D721Med (cell line): ENCODE measurements around the gene WDR26.

Experiments used
- DNase-seq: peaks from one replicate; pipeline ENCODE4 v3.0.0; 2011; ENCODE audit warnings: low spot score; ENCODE audit not compliant: insufficient read length
- FAIRE-seq: peaks from 2 replicates; lab custom pipeline; 2011; peaks lifted over from hg19 to GRCh38; lab: Jason Lieb, UNC
- TF ChIP-seq, protein P1 (sequence below): IDR thresholded peaks from 2 replicates; pipeline ENCODE4 v1.5.1; 2012; ENCODE audit warnings: mild to moderate bottlenecking, control low read depth; ENCODE audit not compliant: insufficient read depth; ENCODE audit errors: missing control alignments

WDR26 gene

DNA sequence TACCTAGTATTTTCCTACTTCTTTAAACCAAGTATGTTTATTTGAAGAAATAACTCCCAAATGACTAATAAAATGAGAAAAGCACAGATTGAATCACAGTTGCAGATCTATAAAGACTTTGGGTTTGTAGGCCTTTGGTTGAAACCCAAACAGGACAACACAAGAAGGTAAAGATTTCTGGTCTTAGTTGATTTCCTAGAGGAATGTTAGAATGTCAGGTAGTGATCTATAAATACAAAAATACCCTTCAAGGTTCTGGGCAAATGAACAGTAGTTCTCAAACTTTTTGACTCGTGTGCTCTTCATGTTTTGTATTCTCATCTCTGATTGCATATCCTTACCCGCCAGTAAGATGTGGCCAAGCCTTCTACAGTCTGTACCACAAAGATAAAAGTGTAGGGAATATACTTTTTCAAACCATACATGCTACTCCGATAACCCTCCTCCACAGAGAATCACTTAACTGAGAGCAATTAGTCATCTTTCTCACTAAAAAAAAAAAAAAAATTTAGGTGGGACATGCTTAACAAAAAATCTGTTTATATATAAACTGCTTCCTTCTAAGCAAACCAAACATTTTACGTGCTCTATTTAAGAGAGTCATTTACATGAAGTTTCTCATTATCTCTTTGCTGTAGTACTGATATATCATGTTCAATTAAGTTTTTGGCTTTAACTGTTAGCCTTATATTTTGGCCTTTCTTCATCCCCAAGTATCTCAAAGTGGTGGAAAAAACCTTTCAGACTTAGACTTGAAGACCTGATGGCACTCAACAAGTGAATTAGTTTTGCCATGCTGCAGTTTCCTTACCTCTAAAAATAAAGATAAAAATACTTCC, 42.0 kb downstream of the WDR26 start:
- TF ChIP-seq, protein P1, sequence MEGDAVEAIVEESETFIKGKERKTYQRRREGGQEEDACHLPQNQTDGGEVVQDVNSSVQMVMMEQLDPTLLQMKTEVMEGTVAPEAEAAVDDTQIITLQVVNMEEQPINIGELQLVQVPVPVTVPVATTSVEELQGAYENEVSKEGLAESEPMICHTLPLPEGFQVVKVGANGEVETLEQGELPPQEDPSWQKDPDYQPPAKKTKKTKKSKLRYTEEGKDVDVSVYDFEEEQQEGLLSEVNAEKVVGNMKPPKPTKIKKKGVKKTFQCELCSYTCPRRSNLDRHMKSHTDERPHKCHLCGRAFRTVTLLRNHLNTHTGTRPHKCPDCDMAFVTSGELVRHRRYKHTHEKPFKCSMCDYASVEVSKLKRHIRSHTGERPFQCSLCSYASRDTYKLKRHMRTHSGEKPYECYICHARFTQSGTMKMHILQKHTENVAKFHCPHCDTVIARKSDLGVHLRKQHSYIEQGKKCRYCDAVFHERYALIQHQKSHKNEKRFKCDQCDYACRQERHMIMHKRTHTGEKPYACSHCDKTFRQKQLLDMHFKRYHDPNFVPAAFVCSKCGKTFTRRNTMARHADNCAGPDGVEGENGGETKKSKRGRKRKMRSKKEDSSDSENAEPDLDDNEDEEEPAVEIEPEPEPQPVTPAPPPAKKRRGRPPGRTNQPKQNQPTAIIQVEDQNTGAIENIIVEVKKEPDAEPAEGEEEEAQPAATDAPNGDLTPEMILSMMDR = no peak
- peak; percentile 72 for FAIRE-seq
- no peak for DNase-seq

DNA sequence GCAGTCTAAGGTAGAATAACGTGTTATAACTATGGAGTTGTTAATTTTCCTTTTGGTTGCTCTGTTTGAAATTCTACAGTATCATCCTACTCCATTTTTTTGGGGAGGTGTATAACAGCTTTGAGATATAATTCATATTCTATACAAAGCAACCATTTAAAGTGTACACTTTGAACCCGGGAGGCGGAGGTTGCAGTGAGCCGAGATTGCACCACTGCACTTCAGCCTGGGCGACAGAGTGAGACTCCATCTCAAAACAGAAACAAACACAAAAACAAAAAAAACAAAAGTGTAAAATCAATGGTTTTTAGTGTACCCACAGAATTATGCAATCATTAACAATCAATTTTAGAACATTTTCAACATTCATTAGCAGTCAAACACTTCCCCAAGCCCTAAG, 44.1 kb downstream of the WDR26 start:
- TF ChIP-seq, protein P1 = no peak
- peak; percentile 67 for FAIRE-seq

DNA sequence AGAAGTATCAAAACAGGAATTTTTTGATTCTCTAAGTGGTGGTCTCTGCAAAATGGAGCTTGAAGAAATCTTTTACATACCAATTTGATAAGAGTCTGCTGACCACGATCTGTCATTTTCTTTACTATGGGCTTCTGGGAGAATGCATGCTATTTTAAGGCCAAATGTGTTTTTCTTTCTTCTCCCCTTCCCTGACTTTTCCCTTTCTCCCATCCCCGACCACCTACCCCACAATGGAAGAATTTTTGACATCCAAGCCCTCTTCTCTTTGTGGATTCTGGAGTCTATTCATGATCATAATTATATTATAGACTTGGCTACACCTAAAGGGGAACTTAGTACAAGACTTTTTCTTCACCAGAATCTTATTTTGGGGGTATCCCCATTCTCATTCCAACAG, 46.7 kb downstream of the WDR26 start:
- TF ChIP-seq, protein P1 = no peak
- peak; percentile 6 for FAIRE-seq
- no peak for DNase-seq

More for the DNA sequence above, 44.1 kb downstream of the WDR26 start:
- DNase-seq = no peak

DNA sequence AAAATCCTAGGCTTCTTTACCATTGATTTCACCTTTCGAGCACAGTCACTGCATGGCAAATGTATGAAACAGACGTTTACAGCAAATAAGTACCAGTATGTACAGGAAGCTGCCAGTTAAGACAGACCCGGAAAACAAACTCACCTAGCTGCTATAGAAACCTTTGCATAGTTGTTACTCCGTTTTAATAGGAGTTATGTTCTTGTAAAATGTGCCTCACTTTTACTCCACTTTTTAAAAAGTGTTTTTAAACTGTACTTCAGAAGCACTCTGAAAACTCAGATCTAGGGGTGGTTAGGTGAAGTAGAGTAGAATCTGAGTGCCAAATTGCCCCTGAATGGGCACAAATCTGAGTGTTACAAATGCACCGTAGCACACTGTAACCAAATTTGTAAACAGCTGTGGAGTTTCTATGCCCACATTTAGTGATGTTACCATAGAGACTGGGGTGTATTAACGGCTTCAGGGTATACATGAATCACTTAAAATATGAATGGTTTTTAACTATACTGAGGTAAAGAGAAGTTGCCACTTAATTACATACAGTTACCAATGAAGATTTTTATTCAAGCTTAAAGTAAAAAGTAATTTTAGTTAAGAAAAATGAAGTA, 47.2 kb downstream of the WDR26 start:
- DNase-seq (no peak), FAIRE-seq (peak; percentile 81)
- TF ChIP-seq, protein P1 = no peak

DNA sequence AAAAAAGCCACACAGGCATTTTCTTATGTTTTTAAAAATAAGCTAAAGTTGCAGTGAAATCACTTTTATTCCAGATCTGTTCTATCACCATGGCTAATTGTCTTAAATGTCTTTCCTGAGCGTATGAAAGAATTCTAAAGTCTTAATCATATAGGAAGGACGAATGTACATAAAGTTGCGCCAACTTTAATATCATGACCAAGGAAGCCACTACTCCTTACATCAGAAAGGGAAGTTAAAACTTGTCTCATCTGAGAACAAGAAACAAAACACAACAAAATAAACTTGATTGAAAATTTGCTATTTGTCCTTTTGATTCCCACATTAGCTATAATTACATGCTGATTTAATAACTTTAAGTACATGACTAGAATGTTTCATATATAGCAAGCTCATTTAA, 51.4 kb downstream of the WDR26 start:
- no peak for DNase-seq
- TF ChIP-seq, protein P1 = no peak
- no peak for FAIRE-seq

DNA sequence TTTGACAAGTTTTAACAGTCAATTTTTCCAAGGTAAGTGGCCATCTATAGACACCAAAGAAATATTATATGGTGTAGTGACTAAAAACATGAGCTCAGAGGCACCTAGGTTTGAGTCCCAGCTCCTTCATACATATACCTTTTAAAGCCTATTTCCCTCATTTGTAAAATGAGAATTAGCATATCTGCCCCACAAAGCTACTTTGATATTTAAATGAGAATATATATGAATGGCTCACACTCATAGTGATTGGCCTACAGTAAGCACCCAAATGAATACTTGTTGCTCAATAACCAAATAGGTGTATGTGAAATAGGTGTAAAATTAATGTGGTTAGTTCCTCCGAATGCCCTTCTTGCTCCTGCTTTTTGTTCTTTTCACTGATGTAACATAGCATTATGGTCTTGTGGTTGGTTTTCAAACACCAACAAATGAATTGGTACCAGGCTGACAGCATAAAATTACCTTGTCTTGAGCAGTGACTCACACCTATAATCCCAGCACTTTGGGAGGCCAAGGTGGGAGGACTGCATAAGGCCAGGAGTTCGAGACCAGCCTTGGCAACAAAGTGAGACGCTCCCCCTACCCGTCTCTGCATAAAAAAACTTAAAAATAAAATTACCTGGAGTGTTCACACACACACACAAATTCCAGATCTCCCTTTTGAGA, 52.6 kb downstream of the WDR26 start:
- FAIRE-seq (peak; percentile 6), DNase-seq (no peak)
- TF ChIP-seq, protein P1 = no peak
